Activated T-cell treated with anti-CD3 and anti-CD28 coated beads, Interleukin-2, amount 50 U/mL, for 24 hours (primary cell): ENCODE measurements around the gene ADSL.
"Not testable (repeated sequence)": the region's sequence is repeated elsewhere in the genome, so short reads cannot be mapped to it uniquely, and the experiment has no call there.

Source experiments
- DNase-seq: peaks from one replicate; pipeline ENCODE4 v3.0.0-alpha.2; 2020
- H3K27ac Mint-ChIP-seq: 2 replicates; pipeline ENCODE4 v1.8.0; 2020; ENCODE audit warnings: mild to moderate bottlenecking, mixed read lengths
- H3K27me3 Mint-ChIP-seq: 2 replicates; pipeline ENCODE4 v1.8.0; 2020; ENCODE audit warnings: mixed read lengths
- H3K36me3 Mint-ChIP-seq: 2 replicates; pipeline ENCODE4 v1.8.0; 2020; ENCODE audit warnings: low read depth, mixed read lengths
- H3K4me1 Mint-ChIP-seq: 2 replicates; pipeline ENCODE4 v1.8.0; 2020; ENCODE audit warnings: low read depth, mixed read lengths
- H3K4me3 Mint-ChIP-seq: 2 replicates; pipeline ENCODE4 v1.8.0; 2020; ENCODE audit warnings: mild to moderate bottlenecking, moderate library complexity, mixed read lengths
- H3K9me3 Mint-ChIP-seq: 2 replicates; pipeline ENCODE4 v1.8.0; 2020; ENCODE audit warnings: mixed read lengths

Gene ADSL

DNA sequence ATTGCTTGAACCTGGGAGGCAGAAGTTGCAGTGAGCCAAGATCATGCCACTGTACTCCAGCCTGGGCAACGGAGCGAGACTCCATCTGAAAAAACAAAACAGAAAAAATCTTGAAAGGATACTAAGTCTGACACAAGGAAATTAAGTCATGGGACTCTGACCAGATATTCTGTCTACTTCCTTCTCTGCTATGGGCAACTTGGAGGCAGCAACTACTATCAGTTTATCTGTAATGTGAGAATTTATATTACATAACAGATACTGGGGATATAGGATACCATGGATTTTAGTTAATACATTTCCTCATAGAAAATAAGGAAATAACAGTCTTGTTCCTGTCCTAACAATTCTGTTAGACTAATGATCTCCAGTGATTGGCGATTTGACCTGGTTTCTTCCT, 22.5 kb downstream of the ADSL start:
- H3K36me3 Mint-ChIP-seq: peaks cover 84% of the 10 kb centered on the region
- H3K4me1 Mint-ChIP-seq: peaks cover 24% of the 10 kb centered on the region
- H3K9me3 Mint-ChIP-seq: no peaks in the 10 kb centered on the region
- H3K4me3 Mint-ChIP-seq: no peak overlapping the region
- no peaks in the 10 kb centered on the region for H3K27me3 Mint-ChIP-seq
- DNase-seq: no peak
- peak overlapping the region; percentile 56 for H3K27ac Mint-ChIP-seq

DNA sequence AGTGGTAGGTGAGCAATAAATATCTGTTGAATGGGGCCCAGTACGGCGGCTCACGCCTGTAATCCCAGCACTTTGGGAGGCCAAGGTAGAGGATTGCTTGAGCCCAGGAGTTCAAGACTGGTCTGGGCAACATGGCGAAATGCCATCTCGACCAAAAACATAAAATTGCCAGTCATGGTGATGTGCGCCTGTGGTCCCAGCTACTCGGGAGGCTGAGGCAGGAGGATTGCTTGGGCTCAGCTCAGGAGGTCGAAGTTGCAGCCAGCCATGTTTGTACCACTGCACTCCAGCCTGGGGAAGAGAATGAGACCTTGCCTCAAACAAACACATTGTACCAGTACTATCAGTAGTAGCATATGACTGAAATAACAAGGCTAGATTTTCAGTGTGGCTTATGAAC, 28.3 kb downstream of the ADSL start:
- H3K4me1 Mint-ChIP-seq: peaks cover 38% of the 10 kb centered on the region
- no peak overlapping the region for H3K4me3 Mint-ChIP-seq
- no peaks in the 10 kb centered on the region for H3K27me3 Mint-ChIP-seq
- H3K36me3 Mint-ChIP-seq: peaks cover 42% of the 10 kb centered on the region
- no peaks in the 10 kb centered on the region for H3K9me3 Mint-ChIP-seq
- no peak overlapping the region for H3K27ac Mint-ChIP-seq
- no peak for DNase-seq

- H3K27ac Mint-ChIP-seq: no peak overlapping the region
- no peak for DNase-seq
- no peak overlapping the region for H3K4me3 Mint-ChIP-seq
- no peaks in the 10 kb centered on the region for H3K27me3 Mint-ChIP-seq
- H3K4me1 Mint-ChIP-seq: peaks cover 34% of the 10 kb centered on the region
- H3K9me3 Mint-ChIP-seq: no peaks in the 10 kb centered on the region
- H3K36me3 Mint-ChIP-seq: peaks cover 34% of the 10 kb centered on the region
These were observed 29.8 kb downstream of the ADSL start for GRCh38 chr22:40376149-40376548.

DNA sequence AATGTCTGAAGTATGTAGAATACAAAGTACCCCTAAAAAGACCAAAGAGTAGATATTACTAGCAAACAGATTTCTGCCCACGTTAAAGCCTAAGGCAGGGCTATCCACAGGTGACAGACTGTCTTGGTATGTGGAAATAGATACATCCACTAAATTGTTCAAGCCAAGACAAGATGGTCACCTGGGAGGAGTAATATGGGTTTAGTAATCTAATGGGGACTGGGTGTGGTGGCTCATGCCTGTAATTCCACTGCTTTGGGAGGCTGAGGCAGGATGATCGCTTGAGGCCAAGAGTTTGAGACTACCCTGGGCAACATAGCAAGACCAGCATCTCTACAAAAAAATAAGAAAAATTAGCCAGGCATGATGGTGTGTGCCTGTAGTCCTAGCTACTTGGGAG, 31.6 kb downstream of the ADSL start:
- Mint-ChIP-seq H3K4me1 (peaks cover 32% of the 10 kb centered on the region), H3K36me3 (peaks cover 23% of the 10 kb centered on the region)

GRCh38 chr22:40378448-40378847, 32.1 kb downstream of the ADSL start:
- not testable (repeated sequence) for H3K27ac Mint-ChIP-seq, H3K4me3 Mint-ChIP-seq, DNase-seq, H3K9me3 Mint-ChIP-seq, H3K27me3 Mint-ChIP-seq
- H3K36me3 Mint-ChIP-seq: peaks cover 18% of the 10 kb centered on the region
- peaks cover 31% of the 10 kb centered on the region for H3K4me1 Mint-ChIP-seq

More for the DNA sequence above, 31.6 kb downstream of the ADSL start:
- no peaks in the 10 kb centered on the region for H3K9me3 Mint-ChIP-seq
- H3K27ac Mint-ChIP-seq: no peak overlapping the region
- H3K4me3 Mint-ChIP-seq: no peak overlapping the region
- DNase-seq: no peak
- no peaks in the 10 kb centered on the region for H3K27me3 Mint-ChIP-seq

DNA sequence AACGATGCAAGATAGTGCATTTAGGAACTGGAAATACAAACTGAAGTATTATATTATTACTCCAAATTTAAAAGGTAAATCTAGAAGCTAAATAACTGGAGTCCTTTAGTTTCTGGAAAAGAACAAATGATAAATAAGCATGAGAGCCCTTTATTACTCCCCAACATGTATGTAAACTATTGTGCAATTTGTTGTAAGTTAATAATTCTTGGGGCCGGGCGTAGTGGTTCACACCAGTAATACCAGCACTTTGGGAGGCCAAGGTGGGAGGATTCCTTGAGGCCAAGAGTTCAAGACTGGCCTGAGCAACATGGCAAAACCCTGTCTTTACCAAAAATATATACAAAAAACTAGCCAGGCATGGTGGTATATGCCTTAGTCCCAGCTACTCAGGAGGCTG, 35.2 kb downstream of the ADSL start:
- Mint-ChIP-seq H3K9me3 (no peaks in the 10 kb centered on the region), H3K36me3 (peaks cover 1% of the 10 kb centered on the region), H3K27me3 (no peaks in the 10 kb centered on the region), H3K27ac (no peak overlapping the region), H3K4me3 (no peak overlapping the region), H3K4me1 (peaks cover 41% of the 10 kb centered on the region)
- DNase-seq: no peak

DNA sequence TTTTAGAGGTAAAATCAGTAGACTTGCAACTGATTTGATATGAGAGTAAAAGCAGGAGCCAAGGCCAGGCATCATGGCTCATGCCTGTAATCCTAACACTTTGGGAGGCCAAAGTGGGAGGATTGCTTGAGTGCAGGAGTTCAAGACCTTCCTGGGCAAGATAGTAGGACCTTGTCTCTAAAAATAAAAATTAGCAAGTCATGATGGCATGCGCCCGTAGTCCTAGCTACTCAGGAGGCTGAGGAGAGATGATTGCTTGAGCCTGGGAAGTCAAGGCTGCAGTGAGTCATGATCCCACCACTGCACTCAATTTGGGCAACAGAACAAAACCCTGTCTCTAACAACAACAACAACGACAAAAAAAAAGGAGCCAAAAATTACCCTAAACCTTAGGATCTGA, 37.6 kb downstream of the ADSL start:
- DNase-seq: no peak
- no peak overlapping the region for H3K4me3 Mint-ChIP-seq
- H3K4me1 Mint-ChIP-seq: peaks cover 61% of the 10 kb centered on the region
- H3K36me3 Mint-ChIP-seq: peaks cover 4% of the 10 kb centered on the region
- H3K27me3 Mint-ChIP-seq: no peaks in the 10 kb centered on the region
- no peaks in the 10 kb centered on the region for H3K9me3 Mint-ChIP-seq
- peak overlapping the region; percentile 67 for H3K27ac Mint-ChIP-seq

GRCh38 chr22:40385036-40385782, 38.9 kb downstream of the ADSL start:
- Mint-ChIP-seq H3K4me1 (peaks cover 58% of the 10 kb centered on the region), H3K36me3 (peaks cover 6% of the 10 kb centered on the region), H3K4me3 (peak overlapping the region; percentile 71), H3K27me3 (no peaks in the 10 kb centered on the region), H3K9me3 (no peaks in the 10 kb centered on the region), H3K27ac (peak overlapping the region; percentile 91)
- no peak for DNase-seq

DNA sequence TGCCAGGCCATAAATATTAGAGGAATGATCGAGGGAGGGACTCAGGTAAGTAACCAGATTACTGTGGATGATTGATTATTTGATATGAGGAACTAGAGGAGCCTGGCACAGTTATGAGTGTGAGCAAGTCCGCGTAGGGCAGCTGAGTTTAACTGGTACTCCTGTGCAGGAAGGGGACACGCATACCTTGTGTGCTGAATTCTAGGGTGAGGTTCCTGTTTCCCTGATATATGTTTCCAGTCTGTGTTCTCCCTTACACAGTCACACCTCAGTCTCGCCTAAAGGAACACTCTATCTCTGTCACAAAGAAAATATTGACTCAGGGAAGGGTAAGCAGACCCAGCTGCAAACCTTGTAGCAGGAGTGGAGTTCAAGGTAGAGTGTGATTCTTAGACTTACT, 41.4 kb downstream of the ADSL start:
- H3K4me3 Mint-ChIP-seq: no peak overlapping the region
- DNase-seq: no peak
- peaks cover 63% of the 10 kb centered on the region for H3K4me1 Mint-ChIP-seq
- H3K9me3 Mint-ChIP-seq: no peaks in the 10 kb centered on the region
- H3K27me3 Mint-ChIP-seq: no peaks in the 10 kb centered on the region
- peaks cover 4% of the 10 kb centered on the region for H3K36me3 Mint-ChIP-seq
- peak overlapping the region; percentile 19 for H3K27ac Mint-ChIP-seq

DNA sequence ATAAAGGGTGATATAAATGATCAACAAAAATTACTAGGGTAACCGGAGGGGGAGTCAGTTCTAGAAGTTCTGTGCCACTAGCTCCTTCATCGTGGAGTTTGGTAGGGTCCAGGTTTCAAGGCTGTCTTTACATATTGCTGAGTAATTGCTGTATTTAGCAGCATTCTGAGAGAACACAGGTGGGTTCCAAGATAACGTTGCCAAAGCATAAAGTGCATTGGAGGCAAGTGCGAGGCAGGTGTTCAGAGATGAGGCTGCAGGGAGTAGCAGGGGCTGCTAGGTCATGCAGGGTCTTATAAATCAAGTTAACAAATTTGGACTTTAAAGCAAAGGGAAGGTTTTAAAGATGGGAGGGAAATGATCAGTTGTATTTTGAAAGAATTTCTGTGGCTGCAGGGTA, 41.9 kb downstream of the ADSL start:
- no peak overlapping the region for H3K4me3 Mint-ChIP-seq
- no peak for DNase-seq
- no peaks in the 10 kb centered on the region for H3K9me3 Mint-ChIP-seq
- no peaks in the 10 kb centered on the region for H3K27me3 Mint-ChIP-seq
- H3K4me1 Mint-ChIP-seq: peaks cover 60% of the 10 kb centered on the region
- H3K27ac Mint-ChIP-seq: peak overlapping the region; percentile 19
- H3K36me3 Mint-ChIP-seq: peaks cover 4% of the 10 kb centered on the region

DNA sequence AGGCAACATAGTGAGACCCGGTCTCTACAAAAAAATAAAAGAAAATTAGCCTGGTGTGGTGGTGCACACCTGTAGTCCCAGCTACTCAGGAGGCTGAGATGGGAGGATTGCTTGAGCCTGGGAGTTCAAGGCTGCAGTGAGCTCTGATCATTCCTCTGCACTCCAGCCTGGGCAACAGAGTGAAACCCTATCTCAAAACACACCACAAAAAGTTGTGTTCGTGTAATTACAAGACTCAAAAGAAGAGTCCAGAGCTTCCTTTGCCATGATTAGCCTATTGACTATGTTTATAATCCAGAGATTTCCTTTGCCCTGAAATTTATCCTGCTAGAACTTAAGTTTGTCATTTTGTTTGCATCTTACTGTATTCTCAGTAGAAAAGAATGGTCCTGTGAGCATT, 45.1 kb downstream of the ADSL start:
- Mint-ChIP-seq H3K27ac (peak overlapping the region; percentile 11), H3K4me1 (peaks cover 48% of the 10 kb centered on the region), H3K9me3 (no peaks in the 10 kb centered on the region), H3K4me3 (no peak overlapping the region), H3K27me3 (no peaks in the 10 kb centered on the region), H3K36me3 (peaks cover 11% of the 10 kb centered on the region)
- no peak for DNase-seq

- Mint-ChIP-seq H3K4me3 (no peak overlapping the region), H3K27ac (no peak overlapping the region), H3K27me3 (no peaks in the 10 kb centered on the region), H3K4me1 (peaks cover 49% of the 10 kb centered on the region), H3K9me3 (no peaks in the 10 kb centered on the region), H3K36me3 (peaks cover 14% of the 10 kb centered on the region)
- no peak for DNase-seq
These were observed 46.3 kb downstream of the ADSL start for GRCh38 chr22:40392618-40393017.

DNA sequence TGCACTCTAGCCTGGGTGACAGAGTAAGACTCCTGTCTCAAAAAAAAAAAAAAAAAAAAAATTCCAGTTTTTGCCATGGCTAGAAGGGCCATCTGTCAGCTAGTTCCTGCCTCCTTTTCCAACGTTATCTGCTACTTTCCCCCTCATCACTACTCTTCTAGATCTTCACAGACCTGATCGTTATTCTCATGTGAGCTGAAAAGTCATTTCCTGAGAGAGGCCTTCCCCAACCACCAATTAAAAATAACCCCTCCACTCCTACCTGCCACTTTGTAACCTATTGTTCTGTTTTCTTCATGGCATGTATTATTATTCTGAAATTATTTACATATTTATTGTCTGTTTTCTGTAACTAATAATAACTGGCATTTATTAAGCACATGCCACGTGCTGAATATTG, 48.3 kb downstream of the ADSL start:
- no peak for DNase-seq
- Mint-ChIP-seq H3K27ac (peak overlapping the region; percentile 27), H3K9me3 (no peaks in the 10 kb centered on the region), H3K27me3 (no peaks in the 10 kb centered on the region), H3K4me1 (peaks cover 51% of the 10 kb centered on the region), H3K36me3 (peaks cover 10% of the 10 kb centered on the region), H3K4me3 (no peak overlapping the region)

DNA sequence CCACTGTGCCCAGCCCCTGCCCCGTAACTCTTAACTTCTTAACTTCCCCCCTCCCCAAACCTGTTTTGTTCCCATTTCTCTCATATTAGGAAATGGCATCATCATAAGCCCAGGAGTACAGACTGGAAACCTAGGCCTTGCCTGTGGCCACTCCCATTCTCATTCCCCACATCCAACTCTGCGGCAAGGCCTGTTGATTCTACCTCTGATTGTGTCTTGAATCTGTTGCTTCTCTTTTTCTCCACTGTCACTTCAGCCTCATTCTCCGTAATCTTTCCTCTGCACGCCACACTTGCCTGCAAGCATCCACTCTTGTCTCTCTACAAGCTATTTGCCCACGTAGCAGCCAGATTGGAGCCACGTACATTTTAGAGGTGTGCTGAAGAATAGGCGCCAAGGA, 49.3 kb downstream of the ADSL start:
- no peaks in the 10 kb centered on the region for H3K9me3 Mint-ChIP-seq
- H3K36me3 Mint-ChIP-seq: peaks cover 11% of the 10 kb centered on the region
- no peak overlapping the region for H3K4me3 Mint-ChIP-seq
- H3K27ac Mint-ChIP-seq: no peak overlapping the region
- no peaks in the 10 kb centered on the region for H3K27me3 Mint-ChIP-seq
- DNase-seq: no peak
- peaks cover 58% of the 10 kb centered on the region for H3K4me1 Mint-ChIP-seq

DNA sequence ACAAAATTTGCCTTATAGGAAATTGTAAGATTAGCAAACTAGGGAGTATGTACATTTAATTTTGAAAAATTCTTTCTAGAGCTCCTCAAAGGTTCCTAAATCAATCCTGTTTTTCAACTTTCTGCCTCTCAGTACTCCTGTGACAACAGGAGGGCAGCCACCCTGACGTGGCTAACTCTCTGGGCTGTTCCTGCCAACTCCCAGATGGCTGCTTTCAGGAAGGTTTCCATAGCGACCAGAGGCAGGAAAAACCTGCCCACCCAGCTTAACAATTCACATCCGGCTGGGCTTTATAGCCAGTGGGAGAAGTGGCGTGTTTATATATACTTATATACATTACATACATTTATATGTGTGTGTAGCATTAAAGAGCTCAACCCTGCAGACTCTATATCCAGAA, 50.6 kb downstream of the ADSL start:
- H3K27ac Mint-ChIP-seq: peak overlapping the region; percentile 70
- H3K36me3 Mint-ChIP-seq: peaks cover 22% of the 10 kb centered on the region
- peaks cover 64% of the 10 kb centered on the region for H3K4me1 Mint-ChIP-seq
- H3K27me3 Mint-ChIP-seq: no peaks in the 10 kb centered on the region
- no peak for DNase-seq
- no peaks in the 10 kb centered on the region for H3K9me3 Mint-ChIP-seq
- no peak overlapping the region for H3K4me3 Mint-ChIP-seq

GRCh38 chr22:40397396-40397795, 51.1 kb downstream of the ADSL start:
- peaks cover 65% of the 10 kb centered on the region for H3K4me1 Mint-ChIP-seq
- H3K9me3 Mint-ChIP-seq: no peaks in the 10 kb centered on the region
- no peaks in the 10 kb centered on the region for H3K27me3 Mint-ChIP-seq
- no peak for DNase-seq
- H3K4me3 Mint-ChIP-seq: no peak overlapping the region
- peaks cover 27% of the 10 kb centered on the region for H3K36me3 Mint-ChIP-seq
- H3K27ac Mint-ChIP-seq: peak overlapping the region; percentile 62
